CD4-positive, CD25-positive, alpha-beta regulatory T cell (primary cell): ENCODE measurements around the gene CARNS1. TPM values are rescaled to one million over a fixed set of nuclear protein-coding genes. Genes with fewer than 3 reads are reported as not detected.

Source experiments
- ATAC-seq, 2 donors: fragments of 150-1000 bp; cut with Tn5 transposase; one replicate each; pipeline ENCODE4 v1.10.0; 2021; ENCODE audit warnings: low read depth in 2 of 2, moderate number of reproducible peaks in 2 of 2, moderate library complexity in 1 of 2
- DNase-seq, 3 donors: peaks; one replicate each; pipeline versions ENCODE4 v3.0.0 to v3.0.0-alpha.2; 2012 to 2022; ENCODE audit warnings: mixed read lengths in 1 of 3
- H3K27ac ChIP-seq: one replicate; pipeline ENCODE4 v1.7.0; 2013; ENCODE audit warnings: mild to moderate bottlenecking, low read length; ENCODE audit not compliant: insufficient read depth, poor library complexity, severe bottlenecking
- H3K27me3 ChIP-seq: one replicate; pipeline ENCODE4 v1.7.0; 2013; ENCODE audit warnings: low read length; ENCODE audit not compliant: control insufficient read depth, insufficient read depth
- H3K36me3 ChIP-seq: one replicate; pipeline ENCODE4 v1.7.0; 2013; ENCODE audit warnings: mild to moderate bottlenecking, low read length, moderate library complexity; ENCODE audit not compliant: control insufficient read depth, insufficient read depth
- H3K4me1 ChIP-seq: 2 replicates; pipeline ENCODE4 v1.7.0; 2013; ENCODE audit warnings: mild to moderate bottlenecking, low read length; ENCODE audit not compliant: insufficient read depth, control insufficient read depth, poor library complexity, severe bottlenecking
- H3K4me3 ChIP-seq: one replicate; pipeline ENCODE4 v1.7.0; 2013; ENCODE audit warnings: low read depth, mild to moderate bottlenecking, low read length, moderate library complexity
- H3K9me3 ChIP-seq, 2 experiments: 1 replicate in 1 of 2; 2 replicates in 1 of 2; pipeline ENCODE4 v1.7.0; 2013; ENCODE audit warnings: low read length in 2 of 2, mild to moderate bottlenecking in 1 of 2, moderate library complexity in 1 of 2; ENCODE audit not compliant: control insufficient read depth in 2 of 2
- H3K27ac Mint-ChIP-seq, 3 donors: one replicate each; pipeline ENCODE4 v1.8.0; 2020 to 2022; ENCODE audit warnings: mild to moderate bottlenecking in 3 of 3, mixed read lengths in 3 of 3, moderate library complexity in 2 of 3
- H3K27me3 Mint-ChIP-seq: one replicate; pipeline ENCODE4 v1.8.0; 2022; ENCODE audit warnings: mild to moderate bottlenecking, mixed read lengths
- H3K36me3 Mint-ChIP-seq: one replicate; pipeline ENCODE4 v1.8.0; 2020; ENCODE audit warnings: mixed read lengths
- H3K4me1 Mint-ChIP-seq, 4 donors: one replicate each; pipeline ENCODE4 v1.8.0; 2020 to 2022; ENCODE audit warnings: mixed read lengths in 4 of 4, mild to moderate bottlenecking in 1 of 4
- H3K4me3 Mint-ChIP-seq, 4 donors: one replicate each; pipeline ENCODE4 v1.8.0; 2020 to 2022; ENCODE audit warnings: mild to moderate bottlenecking in 4 of 4, mixed read lengths in 4 of 4, moderate library complexity in 3 of 4
- H3K9me3 Mint-ChIP-seq, 7 donors: one replicate each; pipeline ENCODE4 v1.8.0; 2020 to 2022; ENCODE audit warnings: mixed read lengths in 7 of 7, mild to moderate bottlenecking in 3 of 7, moderate library complexity in 2 of 7
- polyA plus RNA-seq, 4 donors: library from polyadenylated mRNA; unstranded; fragments of 300-500 nt; fragmentation: Illumina TruSeq; gene quantifications; one replicate each; pipeline ENCODE4 v1.2.3, GENCODE V29; 2021
- total RNA-seq: library from RNA; stranded (reverse); gene quantifications from one replicate; pipeline ENCODE4 v1.2.3, GENCODE V29; 2022

The CARNS1 gene
- total and polyA plus RNA-seq, 5 donors from 2014 or later: 0.63 to 7.8 (median 1.3) TPM

GRCh38 chr11:67390947-67391303, 24.6 kb upstream of the CARNS1 start:
- Histone ChIP-seq H3K27ac (peak overlapping the region; percentile 72), H3K4me1 (peaks cover 20% of the 10 kb centered on the region), H3K9me3 (no peaks in the 10 kb centered on the region), H3K27me3 (no peaks in the 10 kb centered on the region), H3K36me3 (peaks cover 3% of the 10 kb centered on the region), H3K4me3 (peak overlapping the region; percentile 78)
- Mint-ChIP-seq H3K4me3 (peak overlapping the region; percentile 68 to 92 (median 89)), H3K27ac (peak overlapping the region; percentile 26 to 83 (median 82)), H3K9me3 (no peaks in the 10 kb centered on the region), H3K36me3 (peaks cover 3% of the 10 kb centered on the region), H3K27me3 (no peaks in the 10 kb centered on the region), H3K4me1 (peaks cover 0 to 44% (median 14%) of the 10 kb centered on the region in 4 donors)
- ATAC-seq (no peak), DNase-seq (no peak)

- peaks cover 6% of the 10 kb centered on the region for H3K36me3 ChIP-seq
- H3K27me3 ChIP-seq: no peaks in the 10 kb centered on the region
- H3K4me1 Mint-ChIP-seq: peaks cover 0 to 50% (median 14%) of the 10 kb centered on the region in 4 donors
- no peaks in the 10 kb centered on the region for H3K9me3 Mint-ChIP-seq
- ATAC-seq (peak; percentile 79 to 80), DNase-seq (peak; percentile 88 to 95 (median 93))
- H3K4me3 Mint-ChIP-seq: peak within 1 kb of the TSS; percentile 68 to 92 (median 89)
- H3K27ac ChIP-seq: peak within 1 kb of the TSS; percentile 72
- no peaks in the 10 kb centered on the region for H3K27me3 Mint-ChIP-seq
- H3K27ac Mint-ChIP-seq: peak within 1 kb of the TSS; percentile 26 to 83 (median 82)
- H3K4me1 ChIP-seq: peaks cover 24% of the 10 kb centered on the region
- H3K4me3 ChIP-seq: peak within 1 kb of the TSS; percentile 78
- no peaks in the 10 kb centered on the region for H3K9me3 ChIP-seq
- peaks cover 3% of the 10 kb centered on the region for H3K36me3 Mint-ChIP-seq
These were observed 23.9 kb upstream of the CARNS1 start, which contains the start of gene RAD9A for GRCh38 chr11:67391304-67392182. TSS of gene RAD9A (plus strand) at chr11:67391986. CDS start at chr11:67392045, 59 bp downstream.

- H3K27me3 Mint-ChIP-seq: no peaks in the 10 kb centered on the region
- ATAC-seq (no peak), DNase-seq (no peak)
- peak overlapping the region; percentile 68 to 92 (median 89) for H3K4me3 Mint-ChIP-seq
- Histone ChIP-seq H3K4me1 (peaks cover 31% of the 10 kb centered on the region), H3K27ac (peak overlapping the region; percentile 72), H3K9me3 (no peaks in the 10 kb centered on the region), H3K4me3 (peak overlapping the region; percentile 61), H3K36me3 (peaks cover 6% of the 10 kb centered on the region), H3K27me3 (no peaks in the 10 kb centered on the region)
- peaks cover 3% of the 10 kb centered on the region for H3K36me3 Mint-ChIP-seq
- peak overlapping the region in 2 of 3 donors; percentile 73 to 82 for H3K27ac Mint-ChIP-seq
- H3K4me1 Mint-ChIP-seq: peaks cover 0 to 56% (median 19%) of the 10 kb centered on the region in 4 donors
- H3K9me3 Mint-ChIP-seq: no peaks in the 10 kb centered on the region
These were observed 23.2 kb upstream of the CARNS1 start for GRCh38 chr11:67392183-67392715.

- H3K27ac Mint-ChIP-seq: no peak overlapping the region
- H3K4me3 Mint-ChIP-seq: peak overlapping the region; percentile 68 to 92 (median 88)
- DNase-seq (no peak), ATAC-seq (no peak)
- peaks cover 18% of the 10 kb centered on the region for H3K36me3 ChIP-seq
- no peaks in the 10 kb centered on the region for H3K27me3 Mint-ChIP-seq
- no peak overlapping the region for H3K27ac ChIP-seq
- H3K9me3 Mint-ChIP-seq: no peaks in the 10 kb centered on the region
- H3K36me3 Mint-ChIP-seq: peaks cover 3% of the 10 kb centered on the region
- peaks cover 0 to 66% (median 25%) of the 10 kb centered on the region in 4 donors for H3K4me1 Mint-ChIP-seq
- no peak overlapping the region for H3K4me3 ChIP-seq
- no peaks in the 10 kb centered on the region for H3K9me3 ChIP-seq
- peaks cover 43% of the 10 kb centered on the region for H3K4me1 ChIP-seq
- no peaks in the 10 kb centered on the region for H3K27me3 ChIP-seq
These were observed 22.0 kb upstream of the CARNS1 start for GRCh38 chr11:67393437-67393836.

- DNase-seq (no peak), ATAC-seq (no peak)
- peak overlapping the region; percentile 68 to 92 (median 88) for H3K4me3 Mint-ChIP-seq
- peaks cover 0 to 66% (median 25%) of the 10 kb centered on the region in 4 donors for H3K4me1 Mint-ChIP-seq
- Histone ChIP-seq H3K4me3 (no peak overlapping the region), H3K27ac (no peak overlapping the region), H3K9me3 (no peaks in the 10 kb centered on the region), H3K4me1 (peaks cover 48% of the 10 kb centered on the region), H3K36me3 (peaks cover 23% of the 10 kb centered on the region), H3K27me3 (no peaks in the 10 kb centered on the region)
- H3K27ac Mint-ChIP-seq: peak overlapping the region in 1 of 3 donors; percentile 28
- H3K36me3 Mint-ChIP-seq: peaks cover 3% of the 10 kb centered on the region
- no peaks in the 10 kb centered on the region for H3K27me3 Mint-ChIP-seq
- H3K9me3 Mint-ChIP-seq: no peaks in the 10 kb centered on the region
These were observed 21.5 kb upstream of the CARNS1 start for GRCh38 chr11:67393990-67394389.

- DNase-seq (no peak), ATAC-seq (no peak)
- peak overlapping the region; percentile 65 for H3K27ac ChIP-seq
- H3K4me3 ChIP-seq: no peak overlapping the region
- peaks cover 35% of the 10 kb centered on the region for H3K36me3 ChIP-seq
- H3K4me3 Mint-ChIP-seq: peak overlapping the region in 1 of 4 donors; percentile 81
- H3K4me1 ChIP-seq: peaks cover 62% of the 10 kb centered on the region
- no peaks in the 10 kb centered on the region for H3K27me3 Mint-ChIP-seq
- no peaks in the 10 kb centered on the region for H3K9me3 Mint-ChIP-seq
- H3K9me3 ChIP-seq: no peaks in the 10 kb centered on the region
- peaks cover 4% of the 10 kb centered on the region for H3K36me3 Mint-ChIP-seq
- peaks cover 0 to 71% (median 18%) of the 10 kb centered on the region in 4 donors for H3K4me1 Mint-ChIP-seq
- H3K27me3 ChIP-seq: no peaks in the 10 kb centered on the region
- no peak overlapping the region for H3K27ac Mint-ChIP-seq
These were observed 19.8 kb upstream of the CARNS1 start for GRCh38 chr11:67395555-67396258.

GRCh38 chr11:67396259-67396581, 19.3 kb upstream of the CARNS1 start:
- Mint-ChIP-seq H3K27ac (peak overlapping the region in 1 of 3 donors; percentile 52), H3K4me3 (peak overlapping the region; percentile 19 to 72 (median 36)), H3K36me3 (peaks cover 4% of the 10 kb centered on the region), H3K4me1 (peaks cover 0 to 70% (median 17%) of the 10 kb centered on the region in 4 donors), H3K9me3 (no peaks in the 10 kb centered on the region), H3K27me3 (no peaks in the 10 kb centered on the region)
- no peak for ATAC-seq
- Histone ChIP-seq H3K4me1 (peaks cover 62% of the 10 kb centered on the region), H3K36me3 (peaks cover 35% of the 10 kb centered on the region), H3K9me3 (no peaks in the 10 kb centered on the region), H3K27me3 (no peaks in the 10 kb centered on the region), H3K4me3 (no peak overlapping the region), H3K27ac (peak overlapping the region; percentile 65)
- no peak for DNase-seq
